ENCODE measurements around the gene BPTF. TPM values are rescaled to one million over a fixed set of nuclear protein-coding genes. Genes with fewer than 3 reads are reported as not detected.
"Not testable (repeated sequence)": the region's sequence is repeated elsewhere in the genome, so short reads cannot be mapped to it uniquely, and the experiment has no call there.

The BPTF gene
- total RNA-seq, 1 experiment from 2014 or later: 61.8 TPM

DNA sequence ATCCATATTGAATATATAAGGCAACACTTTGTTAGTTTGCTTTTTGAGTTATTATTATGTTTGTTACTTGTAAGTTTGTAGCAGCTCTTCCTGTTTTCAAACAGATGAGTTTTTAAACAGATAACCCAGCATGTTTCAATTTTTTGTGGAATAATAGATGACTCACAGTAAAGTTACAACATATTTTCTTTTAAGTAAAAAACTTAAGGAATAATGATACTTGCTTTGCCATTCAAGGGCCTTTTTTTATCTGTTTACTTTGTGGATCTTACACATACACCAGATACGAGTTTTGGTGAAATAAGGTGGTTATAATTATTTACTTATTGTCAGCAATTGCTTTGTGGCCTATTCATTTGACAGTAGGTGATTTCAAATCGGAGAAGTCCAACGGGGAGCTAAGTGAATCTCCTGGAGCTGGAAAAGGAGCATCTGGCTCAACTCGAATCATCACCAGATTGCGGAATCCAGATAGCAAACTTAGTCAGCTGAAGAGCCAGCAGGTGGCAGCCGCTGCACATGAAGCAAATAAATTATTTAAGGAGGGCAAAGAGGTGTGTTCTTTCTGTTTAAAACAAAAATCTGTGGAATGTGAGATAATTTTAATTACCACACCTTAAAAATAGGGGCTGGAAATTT is 66.3 kb downstream of the BPTF start:
- peaks cover 5% of the 10 kb centered on the region; the same call in 1 of the 2 replicates for H4K20me1 ChIP-seq (ENCODE audit: low read length)
- H3K4me3 ChIP-seq (ENCODE audit: low read length): no peak overlapping the region
- no peaks in the 10 kb centered on the region for H3K79me2 ChIP-seq (ENCODE audit: low read length)
- no peak overlapping the region for H2AFZ ChIP-seq (ENCODE audit: low read length)
- ATAC-seq (peak; percentile 56), DNase-seq (peak; percentile 73)
- H3K4me1 ChIP-seq (ENCODE audit: insufficient read depth, low read length): 0 out of 2 replicates have a peak, but pooled peaks cover 4% of the 10 kb centered on the region
- no peaks in the 10 kb centered on the region for H3F3A ChIP-seq (ENCODE audit: low read length, unreplicated experiment)
- no peak overlapping the region for H3K9ac ChIP-seq (ENCODE audit: low read length)
- ChIA-PET CTCF (interaction anchor here (0.6 to 0.8 kb wide), 2 partner anchors 13 to 167 kb away, joined by 3 to 5 read pairs; no protein-coding TSS in a partner anchor), POLR2A (ENCODE audit: unreplicated experiment) (interaction anchor here (0.6 kb wide), 2 partner anchors 28 kb away, joined by 3 to 4 read pairs; no protein-coding TSS in a partner anchor)
- H3K36me3 ChIP-seq (ENCODE audit: low read depth, low read length): peaks cover 27% of the 10 kb centered on the region
- TF ChIP-seq, protein P1, sequence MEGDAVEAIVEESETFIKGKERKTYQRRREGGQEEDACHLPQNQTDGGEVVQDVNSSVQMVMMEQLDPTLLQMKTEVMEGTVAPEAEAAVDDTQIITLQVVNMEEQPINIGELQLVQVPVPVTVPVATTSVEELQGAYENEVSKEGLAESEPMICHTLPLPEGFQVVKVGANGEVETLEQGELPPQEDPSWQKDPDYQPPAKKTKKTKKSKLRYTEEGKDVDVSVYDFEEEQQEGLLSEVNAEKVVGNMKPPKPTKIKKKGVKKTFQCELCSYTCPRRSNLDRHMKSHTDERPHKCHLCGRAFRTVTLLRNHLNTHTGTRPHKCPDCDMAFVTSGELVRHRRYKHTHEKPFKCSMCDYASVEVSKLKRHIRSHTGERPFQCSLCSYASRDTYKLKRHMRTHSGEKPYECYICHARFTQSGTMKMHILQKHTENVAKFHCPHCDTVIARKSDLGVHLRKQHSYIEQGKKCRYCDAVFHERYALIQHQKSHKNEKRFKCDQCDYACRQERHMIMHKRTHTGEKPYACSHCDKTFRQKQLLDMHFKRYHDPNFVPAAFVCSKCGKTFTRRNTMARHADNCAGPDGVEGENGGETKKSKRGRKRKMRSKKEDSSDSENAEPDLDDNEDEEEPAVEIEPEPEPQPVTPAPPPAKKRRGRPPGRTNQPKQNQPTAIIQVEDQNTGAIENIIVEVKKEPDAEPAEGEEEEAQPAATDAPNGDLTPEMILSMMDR (conservative IDR thresholded peaks at IDR 0.05; ENCODE audit: low read depth, low read length): peak; percentile 70
- no peak for TF ChIP-seq EZH2 (IDR thresholded peaks at IDR 0.05; ENCODE audit: low read length, unreplicated experiment)
- no peaks in the 10 kb centered on the region for H3K27me3 ChIP-seq (ENCODE audit: low read length)
- H3K9me3 ChIP-seq (ENCODE audit: low read length): no peaks in the 10 kb centered on the region
- BruUV-seq (replicated peaks): no TSS peak
- H3K4me2 ChIP-seq (ENCODE audit: low read length): 0 out of 2 replicates have a peak overlapping the region, but pooled peaks have one; percentile 5
- no peak overlapping the region for H3K27ac ChIP-seq (ENCODE audit: low read length)
- H3K9me2 ChIP-seq (replicated peaks; ENCODE audit: low read length): no peaks in the 10 kb centered on the region
- intact Hi-C loops (cut with micrococcal nuclease): no loop called here

DNA sequence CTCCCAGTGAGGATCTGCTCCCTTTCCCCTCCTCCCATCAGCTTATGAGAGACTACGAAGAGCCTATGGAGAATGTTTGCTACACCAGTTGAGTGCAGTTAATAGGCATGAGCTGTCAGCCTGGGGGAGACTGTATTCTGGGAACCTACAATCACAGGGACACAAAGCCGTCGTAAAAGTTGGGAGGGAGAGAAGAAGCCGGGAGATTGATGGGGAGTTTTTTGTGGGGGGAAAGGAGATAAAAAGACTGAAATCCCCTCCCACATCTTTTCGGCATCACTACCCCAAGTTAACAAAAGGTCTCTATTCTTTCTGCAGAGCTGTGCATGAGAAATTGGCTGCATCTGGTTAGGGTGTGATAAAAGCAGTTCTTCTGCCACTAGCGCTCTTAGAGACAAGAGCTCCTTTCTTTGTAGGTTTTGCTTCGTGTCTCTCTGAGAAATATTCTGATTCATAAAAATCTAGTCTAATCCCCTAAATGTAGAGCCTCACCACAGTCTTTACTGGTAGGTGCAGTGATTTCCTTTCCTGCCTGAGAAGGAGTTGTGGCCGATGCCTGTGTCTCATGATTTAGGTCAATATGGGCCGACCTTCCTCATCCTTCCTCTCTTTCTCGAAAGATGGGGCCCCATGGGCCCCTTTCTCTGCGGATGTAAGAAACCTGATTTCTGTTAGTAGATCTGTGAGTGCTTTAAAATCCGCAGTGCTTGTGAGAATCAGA is 77.4 kb downstream of the BPTF start:
- Histone ChIP-seq H3K79me2 (ENCODE audit: low read length) (no peaks in the 10 kb centered on the region), H3F3A (ENCODE audit: low read length, unreplicated experiment) (no peaks in the 10 kb centered on the region), H3K4me1 (ENCODE audit: insufficient read depth, low read length) (no peaks in the 10 kb centered on the region), H4K20me1 (ENCODE audit: low read length) (no peaks in the 10 kb centered on the region), H3K27me3 (ENCODE audit: low read length) (no peaks in the 10 kb centered on the region), H3K9me3 (ENCODE audit: low read length) (no peaks in the 10 kb centered on the region), H2AFZ (ENCODE audit: low read length) (no peak overlapping the region), H3K4me3 (ENCODE audit: low read length) (no peak overlapping the region), H3K27ac (ENCODE audit: low read length) (no peak overlapping the region), H3K9me2 (replicated peaks; ENCODE audit: low read length) (no peaks in the 10 kb centered on the region), H3K36me3 (ENCODE audit: low read depth, low read length) (peaks cover 48% of the 10 kb centered on the region), H3K4me2 (ENCODE audit: low read length) (no peak overlapping the region), H3K9ac (ENCODE audit: low read length) (no peak overlapping the region)
- CTCF ChIA-PET: interaction anchor here (0.5 kb wide), 1 partner anchor 14 kb away, joined by 5 read pairs; no protein-coding TSS in a partner anchor
- POLR2A ChIA-PET (ENCODE audit: unreplicated experiment): no interaction called here
- no peak for TF ChIP-seq EZH2phosphoT487 (IDR thresholded peaks at IDR 0.05; ENCODE audit: borderline replicate concordance, low read length)
- TF ChIP-seq, protein P1 (conservative IDR thresholded peaks at IDR 0.05; ENCODE audit: low read depth, low read length): no peak
- no peak for TF ChIP-seq EZH2 (IDR thresholded peaks at IDR 0.05; ENCODE audit: low read length, unreplicated experiment)
- no peak for ATAC-seq
- intact Hi-C loops (cut with micrococcal nuclease): no loop called here
- no TSS peak for BruUV-seq (replicated peaks)
- DNase-seq: no peak

DNA sequence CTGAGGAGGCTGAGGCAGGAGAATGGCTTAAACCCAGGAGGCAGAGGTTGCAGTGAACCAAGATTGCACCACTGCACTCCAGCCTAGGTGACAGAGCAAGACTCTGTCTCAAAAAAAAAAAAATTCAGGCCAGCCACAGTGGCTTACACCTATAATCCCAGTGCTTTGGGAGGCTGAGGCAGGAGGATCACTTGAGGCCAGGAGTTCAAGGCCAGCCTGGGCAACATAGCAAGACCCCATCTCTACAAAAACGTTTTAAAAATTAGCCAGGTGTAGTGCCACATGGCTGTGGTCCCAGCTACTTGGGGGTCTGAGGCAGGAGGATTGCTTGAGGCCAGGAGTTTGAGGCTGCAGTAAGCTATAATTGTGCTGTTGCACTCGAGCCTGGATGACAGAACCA is 80.0 kb downstream of the BPTF start:
- H3K27me3 ChIP-seq (ENCODE audit: low read length); intact Hi-C loops (cut with micrococcal nuclease); H3K4me1 ChIP-seq (ENCODE audit: insufficient read depth, low read length); H3K4me2 ChIP-seq (ENCODE audit: low read length); DNase-seq; H3F3A ChIP-seq (ENCODE audit: low read length, unreplicated experiment); ATAC-seq; H3K9ac ChIP-seq (ENCODE audit: low read length); H4K20me1 ChIP-seq (ENCODE audit: low read length); H3K79me2 ChIP-seq (ENCODE audit: low read length); H2AFZ ChIP-seq (ENCODE audit: low read length); H3K9me3 ChIP-seq (ENCODE audit: low read length); H3K27ac ChIP-seq (ENCODE audit: low read length); BruUV-seq (replicated peaks); H3K4me3 ChIP-seq (ENCODE audit: low read length); H3K9me2 ChIP-seq (replicated peaks; ENCODE audit: low read length); POLR2A ChIA-PET (ENCODE audit: unreplicated experiment): not testable (repeated sequence)
- peaks cover 50% of the 10 kb centered on the region for H3K36me3 ChIP-seq (ENCODE audit: low read depth, low read length)
- CTCF ChIA-PET: interaction anchor here (0.6 kb wide), 1 partner anchor 1005 kb away, joined by 3 read pairs; no protein-coding TSS in a partner anchor

DNA sequence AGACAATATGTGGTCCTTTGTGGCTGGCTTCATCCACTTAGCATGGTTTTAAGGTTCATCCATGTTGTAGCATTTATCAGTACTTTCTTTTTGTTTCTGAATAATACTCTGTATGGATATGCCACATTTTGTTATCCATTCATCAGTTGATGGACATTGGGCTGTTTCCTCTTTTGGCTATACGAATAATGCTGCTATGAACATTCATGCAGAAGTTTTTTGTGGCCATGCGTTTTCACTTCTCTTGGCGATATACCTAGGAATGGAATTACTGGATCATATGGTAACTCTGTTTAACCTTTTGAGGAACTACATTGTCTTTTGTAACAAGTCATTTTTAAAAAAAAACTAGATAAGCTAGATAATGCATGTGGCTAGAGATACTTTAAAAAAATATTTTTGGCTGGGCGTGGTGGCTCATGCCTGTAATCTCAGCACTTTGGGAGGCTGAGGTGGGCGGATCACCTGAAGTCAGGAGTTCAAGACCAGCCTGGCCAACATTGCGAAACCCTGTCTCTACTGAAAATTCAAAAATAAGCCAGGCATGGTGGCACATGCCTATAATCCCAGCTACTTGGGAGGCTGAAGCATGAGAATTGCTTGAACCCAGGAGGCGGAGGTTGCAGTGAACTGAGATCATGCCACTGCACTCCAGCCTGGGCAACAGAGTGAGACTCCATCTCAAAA is 85.0 kb downstream of the BPTF start:
- intact Hi-C loops (cut with micrococcal nuclease): loop anchor here (5.0 kb wide), 1 partner anchor 108 kb away; no protein-coding TSS in a partner anchor
- H3K4me2 ChIP-seq (ENCODE audit: low read length); H4K20me1 ChIP-seq (ENCODE audit: low read length); POLR2A ChIA-PET (ENCODE audit: unreplicated experiment); ATAC-seq; H3K9me3 ChIP-seq (ENCODE audit: low read length); H3K27me3 ChIP-seq (ENCODE audit: low read length); H3K9ac ChIP-seq (ENCODE audit: low read length); H3K4me3 ChIP-seq (ENCODE audit: low read length); H3F3A ChIP-seq (ENCODE audit: low read length, unreplicated experiment); H3K9me2 ChIP-seq (replicated peaks; ENCODE audit: low read length); DNase-seq; CTCF ChIA-PET; H2AFZ ChIP-seq (ENCODE audit: low read length); BruUV-seq (replicated peaks); H3K79me2 ChIP-seq (ENCODE audit: low read length); H3K4me1 ChIP-seq (ENCODE audit: insufficient read depth, low read length); H3K27ac ChIP-seq (ENCODE audit: low read length): not testable (repeated sequence)
- peaks cover 57% of the 10 kb centered on the region for H3K36me3 ChIP-seq (ENCODE audit: low read depth, low read length)
